WERI-Rb-1 (cell line): Measurements from ENCODE around the gene HDAC10.

Source experiments
- DNase-seq: peaks from one replicate; pipeline ENCODE4 v3.0.0-alpha.2; 2020
- H3K27ac ChIP-seq: fragments of 250-450 bp; sonication (Bioruptor Pico); 2 replicates; pipeline ENCODE4 v1.5.1; 2020; ENCODE audit warnings: mild to moderate bottlenecking, moderate library complexity
- H3K27me3 ChIP-seq: fragments of 250-450 bp; sonication (Bioruptor Pico); 2 replicates; pipeline ENCODE4 v1.5.1; 2021; ENCODE audit warnings: mild to moderate bottlenecking, low read depth, moderate library complexity; ENCODE audit not compliant: insufficient read depth, severe bottlenecking
- H3K36me3 ChIP-seq: fragments of 250-450 bp; sonication (Bioruptor Pico); 2 replicates; pipeline ENCODE4 v1.5.1; 2020; ENCODE audit warnings: mild to moderate bottlenecking, moderate library complexity
- H3K4me3 ChIP-seq: 2 replicates; pipeline ENCODE4 v1.5.1; 2011; ENCODE audit warnings: low read depth, mild to moderate bottlenecking, control low read depth, low read length
- H3K9me3 ChIP-seq: fragments of 250-450 bp; sonication (Bioruptor Pico); 2 replicates; pipeline ENCODE4 v1.5.1; 2021; ENCODE audit warnings: mild to moderate bottlenecking, moderate library complexity; ENCODE audit not compliant: severe bottlenecking
- CTCF ChIP-seq: IDR thresholded peaks from 2 replicates; pipeline ENCODE4 v1.5.1; 2011; ENCODE audit warnings: low read depth, mild to moderate bottlenecking, control low read depth, inconsistent platforms, low read length

The HDAC10 gene

GRCh38 chr22:50281384-50281760 lies 30.3 kb upstream of the HDAC10 start:
- Histone ChIP-seq H3K27me3 (no peaks in the 10 kb centered on the region), H3K4me3 (no peak overlapping the region), H3K9me3 (no peaks in the 10 kb centered on the region), H3K27ac (no peak overlapping the region), H3K36me3 (peaks cover 78% of the 10 kb centered on the region)
- TF ChIP-seq CTCF, result no peak
- no peak for DNase-seq

- DNase-seq, result no peak
- Histone ChIP-seq H3K36me3 (peaks cover 76% of the 10 kb centered on the region), H3K27me3 (no peaks in the 10 kb centered on the region), H3K27ac (no peak overlapping the region), H3K9me3 (no peaks in the 10 kb centered on the region), H3K4me3 (no peak overlapping the region)
- no peak for TF ChIP-seq CTCF
Observed at GRCh38 chr22:50280708-50281383, 29.8 kb upstream of the HDAC10 start.

- Histone ChIP-seq H3K4me3 (no peak overlapping the region), H3K27me3 (no peaks in the 10 kb centered on the region), H3K27ac (no peak overlapping the region), H3K36me3 (peaks cover 81% of the 10 kb centered on the region), H3K9me3 (no peaks in the 10 kb centered on the region)
- TF ChIP-seq CTCF, result no peak
- DNase-seq, result no peak
Observed at GRCh38 chr22:50280022-50280707, 29.1 kb upstream of the HDAC10 start.

GRCh38 chr22:50278956-50279619 lies 28.0 kb upstream of the HDAC10 start:
- H3K36me3 ChIP-seq, result peaks cover 80% of the 10 kb centered on the region
- no peaks in the 10 kb centered on the region for H3K27me3 ChIP-seq
- no peak overlapping the region for H3K27ac ChIP-seq
- TF ChIP-seq CTCF, result no peak
- DNase-seq, result no peak
- H3K4me3 ChIP-seq, result no peak overlapping the region
- H3K9me3 ChIP-seq, result no peaks in the 10 kb centered on the region

GRCh38 chr22:50278461-50278860 lies 27.4 kb upstream of the HDAC10 start:
- no peak overlapping the region for H3K4me3 ChIP-seq
- H3K9me3 ChIP-seq, result no peaks in the 10 kb centered on the region
- no peak for TF ChIP-seq CTCF
- no peak overlapping the region for H3K27ac ChIP-seq
- H3K36me3 ChIP-seq, result peaks cover 81% of the 10 kb centered on the region
- H3K27me3 ChIP-seq, result no peaks in the 10 kb centered on the region
- DNase-seq, result no peak
